ENCODE measurements around the gene VSIR.

The VSIR gene

DNA sequence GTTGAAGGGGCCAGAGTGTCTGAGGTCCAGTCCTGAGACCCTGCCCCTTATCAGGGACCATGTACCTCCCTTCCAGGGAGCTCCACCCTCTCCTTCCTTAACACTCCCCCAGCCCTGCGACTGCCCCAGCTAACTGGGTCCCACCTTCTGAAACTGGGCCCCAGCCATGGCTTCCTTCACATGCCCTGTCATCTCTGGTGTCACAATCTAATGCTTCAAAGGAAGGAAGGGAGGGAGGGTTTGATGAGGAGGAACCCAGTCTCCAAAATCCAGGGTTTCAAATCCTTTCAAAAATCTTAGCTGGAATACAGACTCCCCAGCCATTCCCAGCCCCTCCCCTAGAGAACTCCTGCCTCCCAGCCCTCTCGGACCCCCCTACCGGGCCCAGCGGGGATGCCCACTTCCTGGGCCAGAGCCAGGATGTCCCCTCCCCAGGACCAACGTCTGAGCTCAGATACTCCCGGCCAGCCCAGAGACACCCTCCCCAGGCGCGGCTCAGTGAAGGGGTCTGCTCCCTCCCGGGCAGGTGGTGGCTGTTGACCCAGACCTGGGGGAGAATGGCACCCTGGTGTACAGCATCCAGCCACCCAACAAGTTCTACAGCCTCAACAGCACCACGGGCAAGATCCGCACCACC is 71.7 kb downstream of the VSIR start:
- TF ChIP-seq TCF12 (IDR thresholded peaks at IDR 0.05; ENCODE audit: low read depth) (no peak), CREB1 (IDR thresholded peaks at IDR 0.05; ENCODE audit: low read depth) (no peak), EP300 (IDR thresholded peaks at IDR 0.05; ENCODE audit: borderline replicate concordance) (no peak), ZBTB7A (IDR thresholded peaks at IDR 0.05; ENCODE audit: low read depth) (no peak)
- TF ChIP-seq, protein P1, sequence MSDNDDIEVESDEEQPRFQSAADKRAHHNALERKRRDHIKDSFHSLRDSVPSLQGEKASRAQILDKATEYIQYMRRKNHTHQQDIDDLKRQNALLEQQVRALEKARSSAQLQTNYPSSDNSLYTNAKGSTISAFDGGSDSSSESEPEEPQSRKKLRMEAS (IDR thresholded peaks at IDR 0.05) = no peak

DNA sequence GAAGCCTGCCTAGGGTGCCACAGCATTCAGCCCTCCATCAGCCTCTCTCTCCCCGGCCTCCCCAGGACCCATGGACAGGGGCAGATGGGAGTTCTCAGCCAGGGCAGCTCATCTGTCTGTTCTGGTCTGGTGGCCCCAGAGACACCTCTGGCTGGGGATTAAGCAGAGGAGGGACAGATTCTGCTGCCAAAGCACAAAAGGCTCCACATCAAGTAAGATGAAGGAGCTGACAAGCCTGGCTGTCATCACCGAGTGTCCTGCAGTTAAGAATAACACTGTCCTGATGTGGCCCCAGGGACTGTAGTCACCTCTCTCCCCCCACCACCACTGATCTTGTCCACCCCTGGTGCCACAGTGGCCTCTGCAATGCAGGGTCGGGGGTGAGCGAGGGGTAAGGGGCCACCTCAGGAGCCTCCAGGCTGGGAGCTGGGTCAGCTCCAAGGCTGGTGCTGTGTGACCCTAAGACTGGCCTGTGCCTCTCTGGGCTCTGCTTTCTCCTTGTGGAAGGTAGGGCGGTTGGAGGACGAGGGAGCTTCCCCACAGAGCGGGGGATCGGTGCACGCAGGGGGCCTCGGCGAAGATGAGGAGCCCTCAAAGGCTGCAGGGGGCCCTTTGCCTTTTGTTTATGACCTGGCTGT is 72.5 kb downstream of the VSIR start:
- TF ChIP-seq CEBPB (IDR thresholded peaks at IDR 0.05) = no peak
- TF ChIP-seq, protein P1 (IDR thresholded peaks at IDR 0.05) = no peak
- no peak for TF ChIP-seq TAF1 (IDR thresholded peaks at IDR 0.05; ENCODE audit: low read depth)
- TF ChIP-seq TCF12 (IDR thresholded peaks at IDR 0.05; ENCODE audit: low read depth) = no peak
- no peak for TF ChIP-seq ZBTB7A (IDR thresholded peaks at IDR 0.05; ENCODE audit: low read depth)
- no peak for TF ChIP-seq CREB1 (IDR thresholded peaks at IDR 0.05; ENCODE audit: low read depth)

DNA sequence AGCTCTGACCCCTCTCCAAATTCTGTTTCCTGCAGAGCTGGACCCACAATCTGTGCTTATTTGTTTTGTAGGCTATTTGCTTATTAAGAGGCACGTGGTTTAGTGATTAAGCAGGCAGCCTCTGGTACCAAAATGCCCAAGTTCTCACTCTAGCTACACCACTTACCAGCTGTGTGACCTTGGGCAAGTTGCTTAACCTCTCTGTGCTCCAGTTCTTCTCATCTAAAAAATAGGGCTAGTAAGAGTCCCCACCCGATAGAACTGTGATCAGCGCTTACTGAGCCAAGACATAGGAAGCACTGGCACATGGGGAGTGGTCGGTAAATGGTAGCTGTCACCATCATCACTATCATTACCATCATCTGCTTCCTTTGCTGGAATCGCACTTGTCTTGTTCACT is 74.6 kb downstream of the VSIR start:
- TF ChIP-seq EGR1 (IDR thresholded peaks at IDR 0.05) = no peak

DNA sequence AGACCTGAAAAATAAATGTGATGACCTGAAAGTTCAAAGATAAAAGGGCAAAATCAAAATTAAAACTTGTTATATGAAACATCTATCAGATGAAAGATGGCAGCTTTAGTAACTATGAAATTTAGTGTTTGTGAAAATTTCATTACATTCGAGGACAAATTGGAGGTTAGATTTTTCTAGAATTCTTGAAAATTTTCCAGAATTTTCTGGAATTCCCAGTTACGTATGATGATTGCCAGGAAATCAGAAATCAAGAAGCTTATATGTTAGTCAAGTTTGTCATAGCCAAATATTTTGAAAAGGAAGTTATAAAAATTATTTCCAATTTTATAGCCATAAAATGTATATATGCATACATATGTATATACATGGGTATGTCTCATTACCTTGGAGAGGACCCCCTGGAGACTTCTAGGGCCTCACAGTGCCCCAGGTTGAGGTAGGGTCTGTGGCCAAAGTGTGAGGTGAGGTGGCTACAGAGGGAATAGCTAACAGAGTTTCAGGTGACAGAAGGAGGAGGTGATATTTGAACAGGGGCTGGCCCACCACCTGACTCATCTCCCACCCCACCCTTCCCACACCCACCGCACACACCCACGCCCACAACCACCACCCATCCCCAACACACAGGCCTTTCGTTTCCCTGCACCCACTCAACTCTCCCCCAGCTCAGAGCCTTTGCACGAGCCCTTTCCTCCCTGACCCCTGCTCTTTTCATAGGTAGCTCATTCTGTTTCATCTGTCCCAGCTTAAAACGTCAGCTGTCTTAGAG is 75.2 kb downstream of the VSIR start:
- TF ChIP-seq CREB1 (IDR thresholded peaks at IDR 0.05; ENCODE audit: low read depth) = no peak
- no peak for TF ChIP-seq CEBPB (IDR thresholded peaks at IDR 0.05)
- no peak for TF ChIP-seq RAD21 (IDR thresholded peaks at IDR 0.05; ENCODE audit: low read depth)
- TF ChIP-seq, protein P1 (IDR thresholded peaks at IDR 0.05) = no peak
- TF ChIP-seq, protein P2, sequence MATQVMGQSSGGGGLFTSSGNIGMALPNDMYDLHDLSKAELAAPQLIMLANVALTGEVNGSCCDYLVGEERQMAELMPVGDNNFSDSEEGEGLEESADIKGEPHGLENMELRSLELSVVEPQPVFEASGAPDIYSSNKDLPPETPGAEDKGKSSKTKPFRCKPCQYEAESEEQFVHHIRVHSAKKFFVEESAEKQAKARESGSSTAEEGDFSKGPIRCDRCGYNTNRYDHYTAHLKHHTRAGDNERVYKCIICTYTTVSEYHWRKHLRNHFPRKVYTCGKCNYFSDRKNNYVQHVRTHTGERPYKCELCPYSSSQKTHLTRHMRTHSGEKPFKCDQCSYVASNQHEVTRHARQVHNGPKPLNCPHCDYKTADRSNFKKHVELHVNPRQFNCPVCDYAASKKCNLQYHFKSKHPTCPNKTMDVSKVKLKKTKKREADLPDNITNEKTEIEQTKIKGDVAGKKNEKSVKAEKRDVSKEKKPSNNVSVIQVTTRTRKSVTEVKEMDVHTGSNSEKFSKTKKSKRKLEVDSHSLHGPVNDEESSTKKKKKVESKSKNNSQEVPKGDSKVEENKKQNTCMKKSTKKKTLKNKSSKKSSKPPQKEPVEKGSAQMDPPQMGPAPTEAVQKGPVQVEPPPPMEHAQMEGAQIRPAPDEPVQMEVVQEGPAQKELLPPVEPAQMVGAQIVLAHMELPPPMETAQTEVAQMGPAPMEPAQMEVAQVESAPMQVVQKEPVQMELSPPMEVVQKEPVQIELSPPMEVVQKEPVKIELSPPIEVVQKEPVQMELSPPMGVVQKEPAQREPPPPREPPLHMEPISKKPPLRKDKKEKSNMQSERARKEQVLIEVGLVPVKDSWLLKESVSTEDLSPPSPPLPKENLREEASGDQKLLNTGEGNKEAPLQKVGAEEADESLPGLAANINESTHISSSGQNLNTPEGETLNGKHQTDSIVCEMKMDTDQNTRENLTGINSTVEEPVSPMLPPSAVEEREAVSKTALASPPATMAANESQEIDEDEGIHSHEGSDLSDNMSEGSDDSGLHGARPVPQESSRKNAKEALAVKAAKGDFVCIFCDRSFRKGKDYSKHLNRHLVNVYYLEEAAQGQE (IDR thresholded peaks at IDR 0.05; ENCODE audit: low read depth) = no peak
- no peak for TF ChIP-seq TAF1 (IDR thresholded peaks at IDR 0.05; ENCODE audit: low read depth)
- TF ChIP-seq EGR1 (IDR thresholded peaks at IDR 0.05) = no peak
- no peak for TF ChIP-seq TEAD4 (IDR thresholded peaks at IDR 0.05)
- TF ChIP-seq TCF12 (IDR thresholded peaks at IDR 0.05; ENCODE audit: low read depth) = no peak
- no peak for TF ChIP-seq ZBTB7A (IDR thresholded peaks at IDR 0.05; ENCODE audit: low read depth)
- TF ChIP-seq NFIC (IDR thresholded peaks at IDR 0.05) = no peak
- TF ChIP-seq FOXM1 (IDR thresholded peaks at IDR 0.05; ENCODE audit: borderline replicate concordance, low read depth) = no peak
- TF ChIP-seq EP300 (IDR thresholded peaks at IDR 0.05; ENCODE audit: borderline replicate concordance) = no peak
- TF ChIP-seq, protein P3, sequence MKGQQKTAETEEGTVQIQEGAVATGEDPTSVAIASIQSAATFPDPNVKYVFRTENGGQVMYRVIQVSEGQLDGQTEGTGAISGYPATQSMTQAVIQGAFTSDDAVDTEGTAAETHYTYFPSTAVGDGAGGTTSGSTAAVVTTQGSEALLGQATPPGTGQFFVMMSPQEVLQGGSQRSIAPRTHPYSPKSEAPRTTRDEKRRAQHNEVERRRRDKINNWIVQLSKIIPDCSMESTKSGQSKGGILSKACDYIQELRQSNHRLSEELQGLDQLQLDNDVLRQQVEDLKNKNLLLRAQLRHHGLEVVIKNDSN (IDR thresholded peaks at IDR 0.05) = no peak
- no peak for TF ChIP-seq YY1 (IDR thresholded peaks at IDR 0.05; ENCODE audit: low read depth)

All from Ishikawa (cell line).